H9 (cell line): ENCODE data around the gene STK24. TPM values are rescaled to one million over a fixed set of nuclear protein-coding genes. Genes with fewer than 3 reads are reported as not detected.

Experiments used
- DNase-seq: peaks from one replicate; pipeline ENCODE4 v3.0.0-alpha.2; 2017
- H2AFZ ChIP-seq: one replicate; pipeline ENCODE4 v1.6.1; 2013; ENCODE audit warnings: mild to moderate bottlenecking, low read length, control low read depth, moderate library complexity
- H2AK5ac ChIP-seq: 2 replicates; pipeline ENCODE4 v1.6.1; 2013; ENCODE audit warnings: low read length, control low read depth, mixed read lengths; ENCODE audit not compliant: insufficient read length
- H2BK120ac ChIP-seq: one replicate; pipeline ENCODE4 v1.6.1; 2013; ENCODE audit warnings: low read depth, mild to moderate bottlenecking, low read length, control low read depth, inconsistent platforms; ENCODE audit not compliant: poor library complexity, severe bottlenecking
- H2BK12ac ChIP-seq: 2 replicates; pipeline ENCODE4 v1.6.1; 2013; ENCODE audit warnings: low read length, control low read depth, mixed read lengths, low read depth; ENCODE audit not compliant: insufficient read length
- H2BK15ac ChIP-seq: 2 replicates; pipeline ENCODE4 v1.6.1; 2013; ENCODE audit warnings: low read depth, low read length, control low read depth
- H2BK20ac ChIP-seq: one replicate; pipeline ENCODE4 v1.6.1; 2013; ENCODE audit warnings: low read depth, mild to moderate bottlenecking, low read length, control low read depth, inconsistent platforms; ENCODE audit not compliant: poor library complexity, severe bottlenecking
- H2BK5ac ChIP-seq: 2 replicates; pipeline ENCODE4 v1.6.1; 2013; ENCODE audit warnings: low read length, control low read depth, mixed read lengths; ENCODE audit not compliant: insufficient read length
- H3K14ac ChIP-seq: 2 replicates; pipeline ENCODE4 v1.6.1; 2013; ENCODE audit warnings: low read length, control low read depth; ENCODE audit not compliant: insufficient read depth
- H3K18ac ChIP-seq: 2 replicates; pipeline ENCODE4 v1.6.1; 2013; ENCODE audit warnings: low read depth, mild to moderate bottlenecking, mixed read lengths, low read length, control low read depth; ENCODE audit not compliant: insufficient read length
- H3K23ac ChIP-seq: 2 replicates; pipeline ENCODE4 v1.6.1; 2013; ENCODE audit warnings: low read length, control low read depth, mixed read lengths, low read depth; ENCODE audit not compliant: insufficient read length
- H3K23me2 ChIP-seq: 2 replicates; pipeline ENCODE4 v1.6.1; 2013; ENCODE audit warnings: low read depth, mild to moderate bottlenecking, mixed read lengths, low read length, control low read depth; ENCODE audit not compliant: insufficient read length, poor library complexity, severe bottlenecking
- H3K27ac ChIP-seq: 2 replicates; pipeline ENCODE4 v1.5.1; 2013; ENCODE audit warnings: low read length, control low read depth, mixed read lengths, low read depth; ENCODE audit not compliant: insufficient read length
- H3K27me3 ChIP-seq: 2 replicates; pipeline ENCODE4 v1.6.1; 2013; ENCODE audit warnings: low read length, control low read depth, inconsistent platforms; ENCODE audit not compliant: insufficient read depth
- H3K4ac ChIP-seq: 2 replicates; pipeline ENCODE4 v1.6.1; 2013; ENCODE audit warnings: low read depth, mild to moderate bottlenecking, control low read depth, inconsistent platforms, low read length, moderate library complexity
- H3K4me1 ChIP-seq: 2 replicates; pipeline ENCODE4 v1.6.1; 2013; ENCODE audit warnings: low read length, control low read depth, inconsistent platforms; ENCODE audit not compliant: insufficient read depth
- H3K4me2 ChIP-seq: 2 replicates; pipeline ENCODE4 v1.6.1; 2013; ENCODE audit warnings: low read length, control low read depth, mixed read lengths; ENCODE audit not compliant: insufficient read length, insufficient read depth
- H3K56ac ChIP-seq: 2 replicates; pipeline ENCODE4 v1.6.1; 2013; ENCODE audit warnings: low read depth, mild to moderate bottlenecking, mixed read lengths, low read length, control low read depth; ENCODE audit not compliant: insufficient read length
- H3K79me1 ChIP-seq: 2 replicates; pipeline ENCODE4 v1.6.1; 2013; ENCODE audit warnings: low read depth, mild to moderate bottlenecking, moderate library complexity, low read length, control low read depth, inconsistent platforms; ENCODE audit not compliant: insufficient read depth, poor library complexity, severe bottlenecking
- H3K79me2 ChIP-seq: 2 replicates; pipeline ENCODE4 v1.6.1; 2013; ENCODE audit warnings: low read length, control low read depth, inconsistent platforms; ENCODE audit not compliant: insufficient read depth
- H3K9ac ChIP-seq: 2 replicates; pipeline ENCODE4 v1.6.1; 2013; ENCODE audit warnings: low read length, control low read depth, mixed read lengths; ENCODE audit not compliant: insufficient read length; ENCODE audit errors: extremely low read depth
- H3K9me3 ChIP-seq: one replicate; pipeline ENCODE4 v1.6.1; 2013; ENCODE audit warnings: low read depth, low read length, inconsistent platforms; ENCODE audit not compliant: control insufficient read depth
- H3T11ph ChIP-seq: one replicate; pipeline ENCODE4 v1.6.1; 2013; ENCODE audit warnings: mild to moderate bottlenecking, low read length, control low read depth, inconsistent platforms
- H4K20me1 ChIP-seq: one replicate; pipeline ENCODE4 v1.6.1; 2013; ENCODE audit not compliant: control insufficient read depth, insufficient read length, insufficient read depth
- H4K5ac ChIP-seq: 2 replicates; pipeline ENCODE4 v1.6.1; 2013; ENCODE audit warnings: low read depth, mild to moderate bottlenecking, mixed read lengths, low read length, control low read depth; ENCODE audit not compliant: insufficient read length
- H4K8ac ChIP-seq: replicated peaks from 2 replicates; pipeline ENCODE4 v1.6.1; 2013; ENCODE audit warnings: low read length, control low read depth, mixed read lengths, low read depth; ENCODE audit not compliant: insufficient read length
- H4K91ac ChIP-seq: 2 replicates; pipeline ENCODE4 v1.6.1; 2013; ENCODE audit warnings: low read depth, mild to moderate bottlenecking, moderate library complexity, mixed read lengths, low read length, control low read depth; ENCODE audit not compliant: insufficient read length
- H3K27ac Mint-ChIP-seq, 3 experiments: 2 replicates in 2 of 3; 3 replicates in 1 of 3; pipeline ENCODE4 v1.8.0; 2020 to 2021; ENCODE audit warnings: mixed read lengths in 3 of 3, mild to moderate bottlenecking in 1 of 3, moderate library complexity in 1 of 3
- H3K27me3 Mint-ChIP-seq: 2 replicates; pipeline ENCODE4 v1.8.0; 2021; ENCODE audit warnings: low read depth, mild to moderate bottlenecking, moderate library complexity, mixed read lengths
- H3K36me3 Mint-ChIP-seq, 3 experiments: 2 replicates in 2 of 3; 3 replicates in 1 of 3; pipeline ENCODE4 v1.8.0; 2020 to 2021; ENCODE audit warnings: low read depth in 3 of 3, mixed read lengths in 3 of 3; ENCODE audit not compliant: insufficient read depth in 1 of 3
- H3K4me1 Mint-ChIP-seq, 2 experiments: 2 replicates each; pipeline ENCODE4 v1.8.0; 2020; ENCODE audit warnings: mixed read lengths in 2 of 2
- H3K4me3 Mint-ChIP-seq, 2 experiments: 2 replicates in 1 of 2; 3 replicates in 1 of 2; pipeline ENCODE4 v1.8.0; 2020 to 2021; ENCODE audit warnings: mild to moderate bottlenecking in 2 of 2, mixed read lengths in 2 of 2, moderate library complexity in 1 of 2
- H3K9me3 Mint-ChIP-seq, 2 experiments: 2 replicates in 1 of 2; 3 replicates in 1 of 2; pipeline ENCODE4 v1.8.0; 2020; ENCODE audit warnings: mild to moderate bottlenecking in 2 of 2, mixed read lengths in 2 of 2, moderate library complexity in 1 of 2
- CTCF ChIP-seq: fragments of 200-600 bp; sonication (generic); conservative IDR thresholded peaks from 3 replicates; pipeline ENCODE4 v1.8.0; 2021; ENCODE audit warnings: antibody characterized with exemption, mild to moderate bottlenecking
- WGBS: extraction: QIAGEN DNeasy Blood & Tissue Kit; methylation state at CpG from one replicate; pipeline ENCODE4 v1.1.7; 2013; ENCODE audit warnings: missing lambda C conversion rate, low lambda C conversion rate, mixed read lengths; ENCODE audit not compliant: insufficient read length; ENCODE audit errors: extremely low coverage; 5-methylcytosine and 5-hydroxymethylcytosine counted together
- total RNA-seq: library from RNA; stranded (reverse); gene quantifications from 2 replicates; pipeline ENCODE4 v1.2.1, GENCODE V29; 2021

Gene STK24
- total RNA-seq, 1 experiment from 2014 or later = 134 TPM

GRCh38 chr13:98556142-98556816 is 20.6 kb downstream of the STK24 start:
- H3K27ac Mint-ChIP-seq = peak overlapping the region in 2 of 3 experiments; percentile 29 to 44; a peak in 2 of 7 replicates
- no peak overlapping the region for H2BK20ac ChIP-seq

More at GRCh38 chr13:98556142-98556816, 20.6 kb downstream of the STK24 start:
- H2AFZ ChIP-seq = no peak overlapping the region
- no peak overlapping the region for H3K27ac ChIP-seq
- no peaks in the 10 kb centered on the region for H3K27me3 ChIP-seq
- H2BK120ac ChIP-seq = no peak overlapping the region
- no peak overlapping the region for H4K8ac ChIP-seq
- H3T11ph ChIP-seq = no peak overlapping the region
- Mint-ChIP-seq H3K4me1 (peaks cover 57 to 59% of the 10 kb centered on the region in 2 experiments), H3K4me3 (no peak overlapping the region), H3K27me3 (no peaks in the 10 kb centered on the region), H3K36me3 (peaks cover 13 to 30% (median 18%) of the 10 kb centered on the region in 3 experiments), H3K9me3 (peaks cover 0 to 3% of the 10 kb centered on the region in 2 experiments; a peak in 1 of 5 replicates)
- no peaks in the 10 kb centered on the region for H4K20me1 ChIP-seq
- H3K23me2 ChIP-seq = no peaks in the 10 kb centered on the region
- peaks cover 8% of the 10 kb centered on the region for H3K79me1 ChIP-seq
- H4K5ac ChIP-seq = no peak overlapping the region
- no peak for DNase-seq
- H3K9ac ChIP-seq = no peak overlapping the region
- H2BK5ac ChIP-seq = no peak overlapping the region
- no peak overlapping the region for H3K4ac ChIP-seq
- no peak overlapping the region for H3K4me2 ChIP-seq
- H3K9me3 ChIP-seq = no peaks in the 10 kb centered on the region
- peaks cover 4% of the 10 kb centered on the region for H3K4me1 ChIP-seq
- H3K14ac ChIP-seq = no peak overlapping the region
- no peak overlapping the region for H3K56ac ChIP-seq
- H3K79me2 ChIP-seq = peaks cover 59% of the 10 kb centered on the region; the same call in 1 of the 2 replicates
- no peak overlapping the region for H3K23ac ChIP-seq
- no peak overlapping the region for H3K18ac ChIP-seq
- no peak for TF ChIP-seq CTCF
- no CpG with 5 or more reads among the region's 8 CpGs for WGBS
- no peak overlapping the region for H2BK12ac ChIP-seq
- no peak overlapping the region for H2BK15ac ChIP-seq
- no peak overlapping the region for H2AK5ac ChIP-seq
- H4K91ac ChIP-seq = no peak overlapping the region
